AG09319 (cell line): Measurements from ENCODE around the gene UBE2V1.
"Not testable (repeated sequence)": the region's sequence is repeated elsewhere in the genome, so short reads cannot be mapped to it uniquely, and the experiment has no call there.

Source experiments
- DNase-seq: peaks from one replicate; pipeline ENCODE4 v3.0.0-alpha.2; 2010; ENCODE audit warnings: low read depth; ENCODE audit errors: extremely low read depth
- CTCF ChIP-seq: IDR thresholded peaks from 2 replicates; pipeline ENCODE4 v1.5.1; 2011; ENCODE audit warnings: low read depth, mild to moderate bottlenecking, inconsistent platforms, low read length, moderate library complexity

Gene UBE2V1

GRCh38 chr20:50112512-50113419 is at the start of gene UBE2V1:
TSS of gene UBE2V1 (minus strand) at chr20:50113150. CDS start at chr20:50113128, 22 bp downstream.
- peak; percentile 50 for TF ChIP-seq CTCF

GRCh38 chr20:50161494-50161893 is 48.5 kb upstream of the UBE2V1 start:
- DNase-seq = not testable (repeated sequence)

More at GRCh38 chr20:50112512-50113419, at the start of gene UBE2V1:
- peak; percentile 64 for DNase-seq

GRCh38 chr20:50153500-50154377 is 40.8 kb upstream of the UBE2V1 start, which contains the start of gene PEDS1:
TSS of gene PEDS1 (minus strand) at chr20:50153723. CDS start at chr20:50153637, 86 bp downstream.
- peak; percentile 75 for DNase-seq

GRCh38 chr20:50153153-50153499 is 40.2 kb upstream of the UBE2V1 start:
- no peak for DNase-seq
- no peak for TF ChIP-seq CTCF

More at GRCh38 chr20:50153500-50154377, 40.8 kb upstream of the UBE2V1 start, which contains the start of gene PEDS1:
- TF ChIP-seq CTCF = no peak

- no peak for TF ChIP-seq CTCF
- no peak for DNase-seq
These were observed 39.6 kb upstream of the UBE2V1 start for GRCh38 chr20:50152394-50153152.

GRCh38 chr20:50151034-50151743 is 38.2 kb upstream of the UBE2V1 start:
- no peak for TF ChIP-seq CTCF
- DNase-seq = no peak
